ENCODE results near the gene FAM118B.
"Not testable (repeated sequence)": the region's sequence is repeated elsewhere in the genome, so short reads cannot be mapped to it uniquely, and the experiment has no call there.

The FAM118B gene

GRCh38 chr11:126219547-126219946 lies 8.0 kb downstream of the FAM118B start:
- DNase-seq (ENCODE audit: low read depth), result no peak

- no peak for DNase-seq (ENCODE audit: low read depth)
Observed at GRCh38 chr11:126224647-126225294, 13.2 kb downstream of the FAM118B start.

GRCh38 chr11:126225295-126225665 lies 13.7 kb downstream of the FAM118B start:
- DNase-seq (ENCODE audit: low read depth), result no peak

- DNase-seq (ENCODE audit: low read depth), result no peak
Observed at GRCh38 chr11:126226334-126227084, 14.9 kb downstream of the FAM118B start.

GRCh38 chr11:126229858-126230540 lies 18.4 kb downstream of the FAM118B start:
- DNase-seq (ENCODE audit: low read depth), result no peak

- DNase-seq (ENCODE audit: low read depth), result peak; percentile 35
Observed at GRCh38 chr11:126231725-126232459, 20.3 kb downstream of the FAM118B start.

GRCh38 chr11:126232683-126233082 lies 21.1 kb downstream of the FAM118B start:
- DNase-seq (ENCODE audit: low read depth), result no peak

GRCh38 chr11:126233391-126233790 lies 21.8 kb downstream of the FAM118B start:
- DNase-seq (ENCODE audit: low read depth), result peak; percentile 16

GRCh38 chr11:126246636-126247035 lies 35.1 kb downstream of the FAM118B start:
- DNase-seq (ENCODE audit: low read depth), result peak; percentile 45

- no peak for DNase-seq (ENCODE audit: low read depth)
Observed at GRCh38 chr11:126253265-126253664, 41.7 kb downstream of the FAM118B start.

GRCh38 chr11:126254819-126255218 lies 43.2 kb downstream of the FAM118B start:
- no peak for DNase-seq (ENCODE audit: low read depth)

GRCh38 chr11:126255507-126255906 lies 43.9 kb downstream of the FAM118B start:
- DNase-seq (ENCODE audit: low read depth), result not testable (repeated sequence)

GRCh38 chr11:126256216-126256615 lies 44.6 kb downstream of the FAM118B start:
- DNase-seq (ENCODE audit: low read depth), result no peak

GRCh38 chr11:126257144-126257543 lies 45.6 kb downstream of the FAM118B start:
- DNase-seq (ENCODE audit: low read depth), result no peak

GRCh38 chr11:126257764-126258163 lies 46.2 kb downstream of the FAM118B start:
- DNase-seq (ENCODE audit: low read depth), result peak; percentile 84

GRCh38 chr11:126262216-126262615 lies 50.6 kb downstream of the FAM118B start:
- DNase-seq (ENCODE audit: low read depth), result no peak

- no peak for DNase-seq (ENCODE audit: low read depth)
Observed at GRCh38 chr11:126263489-126263888, 51.9 kb downstream of the FAM118B start.

- DNase-seq (ENCODE audit: low read depth), result peak; percentile 29
Observed at GRCh38 chr11:126265811-126266210, 54.2 kb downstream of the FAM118B start.

- no peak for DNase-seq (ENCODE audit: low read depth)
Observed at GRCh38 chr11:126267650-126268049, 56.1 kb downstream of the FAM118B start.

- DNase-seq (ENCODE audit: low read depth), result no peak
Observed at GRCh38 chr11:126268361-126268707, 56.8 kb downstream of the FAM118B start.

- peak; percentile 99 for DNase-seq (ENCODE audit: low read depth)
Observed at GRCh38 chr11:126268708-126269579, 57.4 kb downstream of the FAM118B start, which contains the start of the genes FOXRED1 and SRPRA. Gene FOXRED1, plus strand, starts transcription at chr11:126269154. Its CDS starts 53 bp downstream, at chr11:126269207. Gene SRPRA, minus strand, starts transcription at chr11:126268895. Its CDS starts 91 bp downstream, at chr11:126268804.
